ENCODE measurements around the gene GOLIM4. TPM values are rescaled to one million over a fixed set of nuclear protein-coding genes. Genes with fewer than 3 reads are reported as not detected.

GOLIM4 gene
- polyA plus RNA-seq, 1 of the 3 experiments (the other 2 are of a cell fraction) = 42.3 TPM

- no peak for TF ChIP-seq REST (IDR thresholded peaks at IDR 0.05; ENCODE audit: low read depth, low read length)
- no peak for TF ChIP-seq TCF12 (IDR thresholded peaks at IDR 0.05)
These were observed 45.8 kb upstream of the GOLIM4 start (continued) for GRCh38 chr3:168141405-168141998.

- H3K9me3 ChIP-seq = no peaks in the 10 kb centered on the region
- no peak for DNase-seq
- H3K4me1 ChIP-seq (ENCODE audit: control insufficient read depth in 1 of 2, insufficient read depth in 2 of 2, low read depth in 1 of 2, low read length in 1 of 2) = no peaks in the 10 kb centered on the region
- H3K27me3 ChIP-seq (ENCODE audit: insufficient read depth) = no peaks in the 10 kb centered on the region
- no peaks in the 10 kb centered on the region for H3K79me2 ChIP-seq (ENCODE audit: insufficient read depth)
- no peak overlapping the region for H3K9ac ChIP-seq
- WGBS (ENCODE audit: low lambda C conversion rate) = 76% methylated on average over 3 of the region's 3 CpGs
- H4K20me1 ChIP-seq (ENCODE audit: insufficient read depth) = no peaks in the 10 kb centered on the region
- H3K4me2 ChIP-seq = no peak overlapping the region
- TF ChIP-seq GABPA (IDR thresholded peaks at IDR 0.05; ENCODE audit: low read depth) = no peak
- no peak for TF ChIP-seq RFX5 (IDR thresholded peaks at IDR 0.05; ENCODE audit: low read length)
- TF ChIP-seq NFIC (IDR thresholded peaks at IDR 0.05; ENCODE audit: borderline replicate concordance) = no peak
- TF ChIP-seq TCF12 (IDR thresholded peaks at IDR 0.05) = no peak
- no peak for TF ChIP-seq CHD2 (IDR thresholded peaks at IDR 0.05; ENCODE audit: low read length, partially characterized antibody)
- no peak for TF ChIP-seq RXRA (IDR thresholded peaks at IDR 0.05; ENCODE audit: borderline replicate concordance, low read depth)
- no peak for TF ChIP-seq POLR2AphosphoS5 (IDR thresholded peaks at IDR 0.05; ENCODE audit: low read depth, low read length)
- TF ChIP-seq CTCF (IDR thresholded peaks at IDR 0.05) = no peak
- no peak for TF ChIP-seq TAF1 (IDR thresholded peaks at IDR 0.05; ENCODE audit: borderline replicate concordance, low read depth, low read length)
- TF ChIP-seq IRF3 (IDR thresholded peaks at IDR 0.05; ENCODE audit: low read depth, low read length) = no peak
- no peak for TF ChIP-seq FOXM1 (IDR thresholded peaks at IDR 0.05; ENCODE audit: low read depth)
- no peak for TF ChIP-seq USF2 (IDR thresholded peaks at IDR 0.05; ENCODE audit: borderline replicate concordance, low read depth, low read length)
- TF ChIP-seq TEAD4 (IDR thresholded peaks at IDR 0.05; ENCODE audit: borderline replicate concordance, insufficient read depth) = no peak
- no peak for TF ChIP-seq NRF1 (IDR thresholded peaks at IDR 0.05; ENCODE audit: low read depth, low read length)
- no peak for TF ChIP-seq RAD21 (IDR thresholded peaks at IDR 0.05; ENCODE audit: low read length)
- TF ChIP-seq MEF2A (IDR thresholded peaks at IDR 0.05; ENCODE audit: borderline replicate concordance, low read depth) = no peak
- TF ChIP-seq FOSL2 (IDR thresholded peaks at IDR 0.05; ENCODE audit: borderline replicate concordance, low read depth) = no peak
- TF ChIP-seq SIN3A (IDR thresholded peaks at IDR 0.05; ENCODE audit: borderline replicate concordance, low read depth, low read length) = no peak
- TF ChIP-seq REST (IDR thresholded peaks at IDR 0.05; ENCODE audit: low read depth, low read length) = no peak
- H2AFZ ChIP-seq (ENCODE audit: low read depth) = no peak overlapping the region
- CTCF ChIA-PET = interaction anchor here (1.2 to 1.6 kb wide), 3 partner anchors 26 to 92 kb away, joined by 3 to 4 read pairs (median 3); no protein-coding TSS in a partner anchor
- H3K9me2 ChIP-seq = no peaks in the 10 kb centered on the region
- no peak overlapping the region for H3K4me3 ChIP-seq (ENCODE audit: low read depth in 2 of 2, low read length in 1 of 2)
- H3F3A ChIP-seq (replicated peaks; ENCODE audit: insufficient read depth) = no peaks in the 10 kb centered on the region
- H3K36me3 ChIP-seq (replicated peaks in 1 of 2; ENCODE audit: control insufficient read depth in 1 of 2, insufficient read depth in 2 of 2, low read length in 1 of 2) = no peaks in the 10 kb centered on the region
- H3K27ac ChIP-seq (ENCODE audit: low read depth in 2 of 2, low read length in 1 of 2) = no peak overlapping the region
- POLR2A ChIA-PET = no interaction called here
These were observed 44.2 kb upstream of the GOLIM4 start for GRCh38 chr3:168139947-168140346.
